HG03460 (cell line): ENCODE data around the gene TACC2.

Experiments
- ATAC-seq: cut with Tn5 transposase; IDR thresholded peaks from one replicate; pipeline ENCODE4 v1.9.1; 2021; ENCODE audit not compliant: unreplicated experiment

Gene TACC2

DNA sequence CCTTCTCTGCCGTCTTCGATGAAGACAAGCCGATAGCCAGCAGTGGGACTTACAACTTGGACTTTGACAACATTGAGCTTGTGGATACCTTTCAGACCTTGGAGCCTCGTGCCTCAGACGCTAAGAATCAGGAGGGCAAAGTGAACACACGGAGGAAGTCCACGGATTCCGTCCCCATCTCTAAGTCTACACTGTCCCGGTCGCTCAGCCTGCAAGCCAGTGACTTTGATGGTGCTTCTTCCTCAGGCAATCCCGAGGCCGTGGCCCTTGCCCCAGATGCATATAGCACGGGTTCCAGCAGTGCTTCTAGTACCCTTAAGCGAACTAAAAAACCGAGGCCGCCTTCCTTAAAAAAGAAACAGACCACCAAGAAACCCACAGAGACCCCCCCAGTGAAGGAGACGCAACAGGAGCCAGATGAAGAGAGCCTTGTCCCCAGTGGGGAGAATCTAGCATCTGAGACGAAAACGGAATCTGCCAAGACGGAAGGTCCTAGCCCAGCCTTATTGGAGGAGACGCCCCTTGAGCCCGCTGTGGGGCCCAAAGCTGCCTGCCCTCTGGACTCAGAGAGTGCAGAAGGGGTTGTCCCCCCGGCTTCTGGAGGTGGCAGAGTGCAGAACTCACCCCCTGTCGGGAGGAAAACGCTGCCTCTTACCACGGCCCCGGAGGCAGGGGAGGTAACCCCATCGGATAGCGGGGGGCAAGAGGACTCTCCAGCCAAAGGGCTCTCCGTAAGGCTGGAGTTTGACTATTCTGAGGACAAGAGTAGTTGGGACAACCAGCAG is 221.7 kb downstream of the TACC2 start:
- ATAC-seq: no peak

DNA sequence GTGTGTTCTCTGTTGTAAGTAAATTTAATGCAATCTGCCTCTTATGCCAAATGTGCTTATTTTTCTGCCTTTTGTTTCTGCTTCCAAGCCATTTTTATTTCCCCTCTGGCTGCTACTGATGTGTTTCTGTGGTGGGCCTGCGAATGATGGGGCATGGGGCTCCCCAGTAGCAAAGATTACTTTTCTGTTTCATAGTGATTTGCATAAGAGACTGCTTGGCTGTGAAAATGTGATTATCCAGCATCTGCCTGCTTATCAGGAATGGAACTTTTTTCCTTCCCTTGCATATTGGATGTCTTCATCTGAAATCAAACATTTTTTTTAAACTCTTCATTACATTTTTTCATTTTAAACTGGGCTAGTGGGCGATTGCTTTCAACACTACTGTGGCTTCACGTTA is 224.4 kb downstream of the TACC2 start:
- ATAC-seq: no peak

DNA sequence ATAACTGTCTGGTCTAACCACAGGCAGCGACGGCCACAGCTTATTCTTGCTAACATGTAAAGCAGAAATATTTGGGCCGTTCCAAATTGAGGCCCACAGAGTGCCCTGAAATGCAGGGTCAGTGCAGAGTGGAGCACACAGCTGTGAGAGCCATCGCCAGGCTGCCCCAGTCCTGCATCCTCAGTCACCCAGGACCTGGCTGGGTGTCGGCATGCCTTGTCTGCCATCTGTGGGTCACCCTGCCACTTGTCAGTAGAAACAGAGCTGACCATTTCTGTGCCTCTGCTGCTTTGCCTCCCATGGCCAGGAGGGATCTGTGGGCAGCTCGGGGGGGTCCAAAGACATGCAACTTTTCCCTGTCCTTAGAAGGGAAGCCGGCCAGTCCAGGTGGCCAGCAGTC is 224.8 kb downstream of the TACC2 start:
- no peak for ATAC-seq

DNA sequence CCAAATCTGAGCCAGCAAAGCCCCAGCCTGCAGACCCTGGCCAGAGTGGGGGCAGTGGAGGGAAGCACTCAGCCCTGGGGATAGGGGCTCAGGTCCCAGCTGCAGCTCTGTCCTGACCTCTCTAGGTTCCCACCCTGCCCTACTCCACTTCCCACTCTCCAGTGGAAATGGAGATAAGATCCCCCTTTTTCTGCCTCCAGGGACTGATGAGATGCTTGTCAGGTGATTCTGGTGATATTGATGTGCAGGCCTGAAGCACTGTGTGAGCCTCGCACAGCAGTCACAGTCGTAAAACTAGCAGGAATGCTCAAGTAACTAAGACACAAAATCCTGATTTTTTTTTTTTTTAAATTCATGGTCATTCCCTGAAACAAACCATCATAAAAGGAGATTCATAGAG is 227.1 kb downstream of the TACC2 start:
- ATAC-seq: no peak

DNA sequence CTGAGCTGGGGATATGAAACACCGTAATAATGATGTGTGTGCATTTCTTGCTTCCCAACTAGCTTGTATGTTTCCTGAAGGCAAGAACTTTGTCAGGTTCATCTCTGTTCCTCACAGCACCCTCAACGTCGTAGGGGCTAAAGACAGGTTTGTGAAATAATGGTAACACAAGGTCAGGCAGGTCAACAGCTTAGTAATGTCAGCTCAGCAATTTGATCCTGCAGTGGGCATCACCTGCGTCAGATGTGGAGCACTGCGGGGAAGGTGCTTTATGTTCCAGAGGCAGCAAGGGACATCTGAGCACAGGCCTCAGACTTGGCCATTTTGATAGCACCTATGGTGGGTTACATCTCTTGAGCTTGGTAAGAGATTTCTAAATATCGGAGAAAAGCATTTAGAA is 230.4 kb downstream of the TACC2 start:
- no peak for ATAC-seq

DNA sequence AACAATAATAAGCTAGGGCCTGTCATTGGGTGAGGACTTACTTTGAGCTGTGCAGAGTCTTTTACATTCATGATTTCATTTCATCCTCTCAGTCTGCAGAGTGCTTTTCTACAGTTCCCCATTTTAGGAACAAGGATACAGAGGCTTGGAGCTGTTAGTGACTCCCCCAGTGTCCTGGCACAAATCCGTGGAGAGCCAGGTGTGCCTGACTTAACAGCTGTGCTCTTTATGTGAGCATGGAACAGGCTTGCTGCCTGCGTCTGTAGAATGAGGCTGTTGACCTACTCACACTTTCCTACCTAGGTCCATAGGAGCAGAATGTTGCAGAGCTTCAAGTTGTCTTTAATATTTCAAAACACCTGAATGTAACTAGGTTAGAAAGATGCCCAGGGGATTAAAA is 231.8 kb downstream of the TACC2 start:
- no peak for ATAC-seq

DNA sequence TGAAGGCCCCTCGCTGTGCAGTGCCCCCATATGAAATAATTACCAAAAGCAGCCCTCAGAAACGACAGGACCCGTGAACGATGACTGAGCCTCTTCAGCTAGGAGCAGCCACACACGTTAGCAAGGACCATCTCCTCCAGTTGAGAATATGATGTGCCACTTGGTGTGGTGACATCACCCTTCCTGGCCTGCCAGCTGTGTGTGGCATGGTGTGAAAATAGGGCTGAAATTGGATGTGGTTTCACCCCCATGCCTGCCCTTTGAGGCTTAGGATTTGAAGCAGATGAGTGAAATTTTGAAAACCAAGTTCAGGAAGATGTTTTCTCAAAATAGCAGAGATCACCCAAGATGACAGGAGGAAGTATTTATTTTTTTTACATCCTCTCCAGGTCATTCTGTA is 233.0 kb downstream of the TACC2 start:
- ATAC-seq: no peak

DNA sequence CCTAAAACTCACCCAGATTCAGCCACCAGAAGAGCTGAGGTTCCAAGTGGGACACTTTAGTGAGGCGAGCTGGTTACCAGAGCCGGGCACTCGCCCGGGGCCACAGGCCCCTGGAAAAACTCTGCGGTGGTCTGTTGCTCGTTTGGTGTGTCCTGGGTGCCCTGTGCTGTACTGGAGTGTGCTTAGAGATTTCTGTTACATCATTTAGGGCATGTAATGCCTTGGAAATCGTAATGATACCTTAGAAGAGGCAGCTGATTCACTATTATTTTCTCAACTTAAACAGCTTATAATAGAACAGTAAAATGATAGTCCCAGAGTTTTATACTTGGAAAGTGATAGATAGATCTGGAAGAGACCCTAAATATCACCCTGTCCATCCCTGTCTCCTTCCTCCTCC is 233.7 kb downstream of the TACC2 start:
- ATAC-seq: no peak

DNA sequence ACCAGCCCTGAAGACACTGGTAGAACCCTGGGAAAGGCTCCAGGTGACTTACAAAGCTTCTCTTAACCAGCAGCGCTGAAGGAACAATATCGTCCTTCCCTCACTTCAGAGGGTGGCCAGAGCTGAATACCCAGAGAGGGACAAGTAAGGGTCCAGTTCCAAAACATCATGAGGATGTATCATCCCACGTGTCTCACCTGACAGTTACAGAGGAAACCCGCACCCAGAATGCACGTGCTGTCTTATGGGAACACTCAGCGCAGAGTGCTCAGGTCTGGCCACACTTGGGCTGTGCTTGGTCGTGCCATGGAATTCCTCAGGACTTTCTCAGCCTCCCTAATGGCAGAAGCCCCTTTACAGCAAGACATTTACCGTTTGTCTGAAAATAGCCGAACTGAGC is 235.2 kb downstream of the TACC2 start:
- no peak for ATAC-seq

DNA sequence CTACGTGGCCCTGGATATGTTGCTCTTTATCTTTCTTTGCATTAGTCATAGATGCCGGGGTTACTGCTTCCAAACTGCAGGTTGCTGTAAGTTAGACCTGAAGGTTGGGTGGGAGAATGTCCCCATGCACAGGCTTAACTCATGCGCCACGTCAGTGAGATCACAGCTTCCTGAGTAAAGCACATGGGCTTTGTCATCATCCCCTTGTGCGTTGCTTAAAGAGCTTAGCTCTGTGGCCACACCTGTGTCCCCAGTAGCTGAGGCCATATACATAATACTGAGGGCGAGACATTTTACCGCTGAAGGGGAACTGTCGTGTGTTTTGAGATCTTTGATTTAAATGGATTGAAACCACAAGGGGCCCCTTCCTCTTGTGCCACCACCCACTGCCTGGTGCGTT is 236.4 kb downstream of the TACC2 start:
- no peak for ATAC-seq

DNA sequence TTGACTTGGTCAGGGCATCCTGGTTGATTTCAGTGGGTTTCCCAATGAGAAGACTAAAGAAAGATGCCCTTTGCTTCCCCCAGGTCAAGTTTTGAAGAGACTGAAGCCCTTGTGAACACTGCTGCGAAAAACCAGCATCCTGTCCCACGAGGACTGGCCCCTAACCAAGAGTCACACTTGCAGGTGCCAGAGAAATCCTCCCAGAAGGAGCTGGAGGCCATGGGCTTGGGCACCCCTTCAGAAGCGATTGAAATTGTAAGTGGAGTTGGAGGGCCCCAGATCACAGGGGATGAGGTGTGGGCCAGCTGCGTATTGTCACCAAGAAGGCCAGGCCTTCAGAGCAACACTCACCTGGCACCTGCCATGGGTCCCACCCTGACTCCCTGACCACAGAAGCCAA is 238.8 kb downstream of the TACC2 start:
- no peak for ATAC-seq

DNA sequence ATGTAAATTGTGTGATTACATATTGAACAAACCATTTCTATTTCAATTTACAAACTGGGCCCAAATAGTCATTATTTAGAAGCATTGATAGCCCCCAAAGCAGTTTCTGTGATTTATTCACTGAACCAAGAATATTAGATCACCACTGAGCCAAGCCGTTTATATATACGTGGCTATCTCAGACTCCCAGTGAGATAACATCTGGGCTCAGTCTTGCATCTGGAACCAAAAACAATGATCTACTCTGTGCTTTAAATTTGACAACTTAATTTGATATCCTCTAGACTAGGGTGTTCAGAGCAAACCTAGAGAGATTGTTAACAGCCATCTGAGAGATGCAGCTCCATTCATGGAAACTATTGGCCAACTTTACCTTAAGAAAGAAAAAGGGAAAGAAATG is 240.7 kb downstream of the TACC2 start:
- ATAC-seq: no peak

DNA sequence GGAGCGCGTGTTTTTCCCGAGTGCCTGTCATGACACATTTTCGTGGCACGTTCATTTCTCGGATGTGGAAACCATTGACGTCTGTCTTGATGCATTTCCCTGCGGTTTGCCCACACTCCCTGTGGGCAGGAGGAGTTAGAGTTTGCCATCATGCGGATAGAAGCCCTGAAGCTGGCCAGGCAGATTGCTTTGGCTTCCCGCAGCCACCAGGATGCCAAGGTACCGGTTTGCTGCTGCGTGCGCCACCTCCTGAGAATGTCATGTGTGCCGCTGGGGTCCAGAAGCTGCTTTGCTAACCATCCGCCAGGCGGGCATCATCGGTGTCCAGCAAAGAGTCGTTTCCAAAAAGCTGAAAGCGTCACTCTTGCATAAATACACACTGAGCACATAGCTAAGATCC is 241.3 kb downstream of the TACC2 start:
- no peak for ATAC-seq

DNA sequence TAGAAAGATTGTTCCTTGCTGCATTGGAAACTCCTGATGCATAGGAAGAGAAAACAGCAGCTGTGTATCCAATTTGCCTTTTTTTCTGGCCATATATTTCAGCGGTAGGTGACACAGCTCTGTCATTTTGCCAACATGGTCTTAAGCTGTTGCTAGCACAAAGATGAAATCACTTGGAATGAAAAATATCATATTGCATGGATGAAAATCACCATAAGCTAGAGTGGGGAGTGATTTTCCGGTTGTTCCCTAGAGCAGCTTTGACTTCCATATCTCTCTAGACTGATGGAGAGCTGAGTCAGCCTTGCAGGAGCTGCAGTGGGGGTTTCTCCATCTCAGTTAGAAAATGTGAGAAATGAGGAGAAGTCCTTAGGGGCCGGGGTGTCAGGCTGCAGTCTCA is 243.8 kb downstream of the TACC2 start:
- ATAC-seq: no peak

DNA sequence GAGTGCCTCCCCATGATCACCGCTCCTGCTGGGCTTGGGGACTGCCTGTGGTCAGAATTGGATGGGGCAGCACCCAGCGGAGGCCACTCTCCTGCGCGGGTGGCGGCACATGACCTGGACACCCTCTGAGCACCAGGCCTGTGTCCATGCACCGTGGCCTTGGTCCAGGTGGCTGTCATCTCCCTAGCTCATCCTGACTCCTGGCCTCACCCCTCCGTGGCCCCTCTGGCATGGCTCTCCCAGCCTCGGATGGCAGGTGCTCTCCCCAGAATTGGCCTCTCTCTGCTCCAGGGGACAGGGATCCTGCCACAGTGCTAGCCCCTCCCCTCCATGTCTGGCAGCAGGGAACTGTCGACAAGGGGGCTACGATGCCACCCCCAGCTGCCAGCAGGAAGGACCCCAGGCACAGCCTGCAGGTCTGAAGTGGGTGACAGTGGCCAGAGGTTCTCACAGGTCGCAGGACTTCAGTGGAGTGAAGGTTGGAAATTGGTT is 244.9 kb downstream of the TACC2 start:
- ATAC-seq: no peak

DNA sequence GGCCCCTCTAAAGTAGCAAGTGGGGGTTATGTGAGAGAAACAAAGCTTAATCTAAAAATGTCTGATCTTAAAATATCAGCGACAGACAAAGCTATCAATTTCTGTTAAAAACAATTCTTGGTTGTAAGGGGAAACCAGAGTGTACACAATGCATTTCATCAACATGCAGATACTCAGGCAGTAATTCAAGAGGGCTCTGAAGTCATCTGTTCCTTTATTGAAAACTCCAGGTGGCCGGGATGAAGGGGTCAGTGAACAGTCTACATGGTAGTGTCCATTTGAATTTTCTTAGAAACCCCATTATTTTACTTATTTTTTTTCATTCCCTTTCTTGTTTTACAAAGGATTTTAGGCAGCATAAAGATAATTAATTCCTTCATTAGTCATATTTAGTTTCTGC is 245.5 kb downstream of the TACC2 start:
- no peak for ATAC-seq

DNA sequence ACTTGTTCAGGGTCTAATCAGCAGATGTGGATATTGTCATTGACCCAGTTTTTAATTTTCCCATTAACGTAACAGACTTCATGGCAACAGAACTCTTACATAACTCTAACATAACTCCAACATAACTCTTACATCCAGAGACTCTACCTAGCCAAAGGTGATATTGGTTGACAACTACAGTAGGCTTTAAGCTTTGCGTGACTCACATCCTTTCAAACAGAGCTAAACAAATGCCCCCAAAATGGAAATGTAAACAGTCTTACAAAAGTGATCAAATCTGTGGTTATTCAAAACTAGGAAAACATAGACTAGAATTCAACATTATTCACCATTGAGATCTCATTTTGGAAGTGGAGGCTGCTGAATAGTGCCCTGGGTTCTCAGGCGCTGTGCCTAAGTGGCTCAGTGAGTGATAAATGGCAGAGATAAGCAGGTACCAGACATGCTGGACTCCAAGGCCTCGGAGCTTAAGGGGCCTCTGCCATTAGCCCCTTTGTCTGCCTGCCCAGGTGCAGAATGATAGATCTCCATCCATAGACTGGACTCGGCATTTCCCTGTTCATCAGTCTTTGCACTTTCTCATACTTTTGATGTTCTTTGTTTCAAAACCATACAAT is 247.8 kb downstream of the TACC2 start:
- no peak for ATAC-seq

DNA sequence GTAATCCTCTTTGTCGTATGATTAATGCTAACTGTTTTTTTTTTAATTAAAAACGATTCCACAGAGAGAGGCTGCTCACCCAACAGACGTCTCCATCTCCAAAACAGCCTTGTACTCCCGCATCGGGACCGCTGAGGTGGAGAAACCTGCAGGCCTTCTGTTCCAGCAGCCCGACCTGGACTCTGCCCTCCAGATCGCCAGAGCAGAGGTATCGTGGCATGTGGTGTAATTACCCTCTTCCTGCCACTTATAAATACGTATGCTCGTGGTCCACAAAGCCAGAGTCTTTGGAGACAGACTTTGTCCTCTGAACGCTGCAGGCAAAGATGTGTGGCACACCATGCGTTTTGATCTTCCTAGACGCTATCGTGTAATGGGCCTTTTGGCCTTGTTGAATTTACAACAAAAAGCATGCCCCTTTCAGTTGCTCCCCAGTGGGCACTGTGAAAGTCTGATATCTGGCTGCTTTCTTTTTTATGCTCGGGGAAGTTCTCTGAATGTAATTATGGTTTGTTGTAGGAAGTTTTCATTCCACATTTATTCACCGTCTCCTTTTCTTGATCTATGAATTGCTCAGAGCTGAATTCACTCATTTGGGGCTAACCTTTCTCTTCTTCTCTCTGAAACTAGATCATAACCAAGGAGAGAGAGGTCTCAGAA is 248.5 kb downstream of the TACC2 start:
- ATAC-seq: no peak

DNA sequence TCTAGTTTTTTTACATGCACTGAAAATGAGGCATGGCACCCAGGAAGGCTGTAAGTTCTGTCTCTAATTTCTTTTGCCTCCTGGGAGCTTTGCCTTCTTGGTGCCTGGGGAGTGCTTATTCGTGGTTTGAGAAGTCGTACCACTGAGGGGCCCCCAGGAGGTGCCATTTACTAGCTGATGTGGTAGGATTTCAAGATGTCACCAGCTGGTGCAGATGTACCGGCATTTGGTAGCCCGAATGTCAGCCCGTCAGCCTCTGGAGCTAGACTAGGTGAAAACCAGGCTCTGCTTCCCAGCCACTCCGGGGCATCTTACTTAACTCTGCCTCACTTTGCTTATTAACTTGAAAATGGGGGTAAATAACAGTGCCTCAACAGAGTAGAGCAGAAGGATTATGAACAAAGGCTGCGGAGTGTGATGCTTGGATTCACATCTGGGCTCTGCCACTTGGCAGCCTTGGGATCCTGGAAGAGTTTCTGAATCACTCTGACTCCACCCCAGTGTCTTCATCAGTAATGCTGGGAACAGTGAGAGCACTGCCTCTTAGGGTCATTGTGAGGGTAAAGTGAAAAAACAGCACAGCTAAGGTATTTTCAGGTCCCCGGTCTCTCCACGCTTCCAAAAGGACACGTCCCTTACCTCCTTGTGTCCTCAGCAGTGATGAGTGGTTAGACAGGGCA is 250.8 kb downstream of the TACC2 start:
- no peak for ATAC-seq

DNA sequence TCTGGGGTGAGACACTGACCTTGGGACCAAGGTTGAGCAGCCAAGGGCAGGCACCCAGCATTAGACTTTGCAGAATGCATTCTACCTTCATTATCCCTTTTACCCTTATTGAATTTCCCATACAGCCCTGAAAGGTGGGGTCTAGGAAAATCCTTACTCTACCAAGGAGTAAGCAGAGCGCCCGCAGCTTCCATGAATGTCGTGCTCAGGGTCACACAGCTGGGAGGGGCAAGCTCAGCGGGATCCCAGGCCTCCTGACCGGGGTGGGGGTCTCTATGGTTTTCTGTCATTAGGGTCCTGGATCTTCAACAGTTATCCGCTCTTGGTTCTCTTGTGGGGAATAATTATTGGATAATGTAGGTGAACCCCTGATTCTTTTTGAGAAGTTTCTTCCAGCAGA is 251.4 kb downstream of the TACC2 start:
- no peak for ATAC-seq

DNA sequence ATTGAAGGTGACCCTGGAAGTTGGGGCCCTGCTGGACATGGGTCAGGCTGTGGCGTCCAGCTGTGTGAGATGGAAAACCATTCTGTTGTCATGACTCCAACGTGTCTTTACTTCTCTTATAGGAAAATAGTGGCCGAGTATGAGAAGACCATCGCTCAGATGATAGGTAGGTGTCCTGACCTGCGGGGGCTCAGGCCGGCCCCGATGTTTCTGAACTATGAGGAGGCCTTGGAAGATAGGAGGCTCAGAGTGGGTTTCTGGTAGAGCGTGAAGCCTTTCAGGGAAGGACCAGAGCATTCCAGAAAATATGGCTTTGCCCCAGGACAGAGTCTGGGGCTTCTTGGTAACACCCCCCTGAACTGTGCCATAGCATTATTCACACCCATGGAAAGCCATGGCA is 252.9 kb downstream of the TACC2 start:
- ATAC-seq: no peak

DNA sequence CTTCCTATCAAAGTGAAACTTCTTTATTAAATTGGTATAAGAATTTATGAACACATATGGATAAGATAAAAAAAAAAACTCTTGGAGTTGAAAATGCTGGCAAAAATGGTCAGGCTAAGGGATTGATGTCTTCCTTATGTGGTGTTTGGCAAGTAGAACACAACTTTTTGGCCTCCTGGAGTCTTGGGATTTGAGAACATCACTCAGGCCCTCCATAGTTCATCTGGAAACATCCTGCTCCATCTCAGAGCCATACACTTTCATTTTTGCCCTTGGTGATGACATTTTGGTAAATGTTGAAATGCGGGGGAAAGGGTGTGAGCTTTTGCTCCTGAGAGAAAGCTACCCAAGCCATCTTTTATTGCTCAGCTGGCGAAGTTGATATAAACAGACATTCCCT is 254.6 kb downstream of the TACC2 start:
- no peak for ATAC-seq
